ENCODE measurements around the gene RCAN1. TPM values are rescaled to one million over a fixed set of nuclear protein-coding genes. Genes with fewer than 3 reads are reported as not detected.
A peak's percentile ranks its signal among the peaks of the same experiment; 100 is the strongest.

RCAN1 gene
- total RNA-seq, 4 donors from 2014 or later = 32.1 to 58.6 (median 42.2) TPM

DNA sequence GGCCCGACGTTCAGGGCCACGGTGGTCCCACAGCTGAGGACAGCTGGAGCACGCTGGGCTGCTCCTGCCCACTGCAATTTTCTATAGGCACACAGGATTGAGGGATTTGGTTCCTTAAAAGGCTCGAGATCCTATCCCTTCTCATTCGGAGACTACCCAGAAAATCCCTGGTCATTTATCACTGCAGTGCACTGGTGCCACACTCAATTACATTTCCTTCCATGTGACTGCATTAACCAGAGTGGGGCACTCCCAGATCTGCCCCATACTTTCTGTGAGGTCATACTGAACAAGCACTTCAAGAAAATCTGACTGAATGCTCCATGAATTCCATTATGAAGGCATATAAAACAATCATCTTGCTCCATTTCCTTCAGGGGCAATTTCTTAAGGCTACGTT, 53.1 kb downstream of the RCAN1 start:
- no peak for TF ChIP-seq POLR2AphosphoS5 (IDR thresholded peaks at IDR 0.05)
- no peak for TF ChIP-seq EP300 (IDR thresholded peaks at IDR 0.05)
- TF ChIP-seq, protein P1, sequence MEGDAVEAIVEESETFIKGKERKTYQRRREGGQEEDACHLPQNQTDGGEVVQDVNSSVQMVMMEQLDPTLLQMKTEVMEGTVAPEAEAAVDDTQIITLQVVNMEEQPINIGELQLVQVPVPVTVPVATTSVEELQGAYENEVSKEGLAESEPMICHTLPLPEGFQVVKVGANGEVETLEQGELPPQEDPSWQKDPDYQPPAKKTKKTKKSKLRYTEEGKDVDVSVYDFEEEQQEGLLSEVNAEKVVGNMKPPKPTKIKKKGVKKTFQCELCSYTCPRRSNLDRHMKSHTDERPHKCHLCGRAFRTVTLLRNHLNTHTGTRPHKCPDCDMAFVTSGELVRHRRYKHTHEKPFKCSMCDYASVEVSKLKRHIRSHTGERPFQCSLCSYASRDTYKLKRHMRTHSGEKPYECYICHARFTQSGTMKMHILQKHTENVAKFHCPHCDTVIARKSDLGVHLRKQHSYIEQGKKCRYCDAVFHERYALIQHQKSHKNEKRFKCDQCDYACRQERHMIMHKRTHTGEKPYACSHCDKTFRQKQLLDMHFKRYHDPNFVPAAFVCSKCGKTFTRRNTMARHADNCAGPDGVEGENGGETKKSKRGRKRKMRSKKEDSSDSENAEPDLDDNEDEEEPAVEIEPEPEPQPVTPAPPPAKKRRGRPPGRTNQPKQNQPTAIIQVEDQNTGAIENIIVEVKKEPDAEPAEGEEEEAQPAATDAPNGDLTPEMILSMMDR (IDR thresholded peaks at IDR 0.05) = no peak
- TF ChIP-seq POLR2A (IDR thresholded peaks at IDR 0.05) = no peak
- no peak for ATAC-seq
- H3K4me3 ChIP-seq = no peak overlapping the region
- no peaks in the 10 kb centered on the region for H3K9me3 ChIP-seq
- H3K4me1 ChIP-seq = peaks cover 0 to 58% (median 0%) of the 10 kb centered on the region in 3 donors
- H3K36me3 ChIP-seq = no peaks in the 10 kb centered on the region
- H3K27ac ChIP-seq = no peak overlapping the region
- H3K27me3 ChIP-seq = no peaks in the 10 kb centered on the region
- WGBS, 2 donors (ENCODE audit: low coverage in 1 of 2) = 67 to 100% methylated on average over 3 to 5 of the region's 7 CpGs

DNA sequence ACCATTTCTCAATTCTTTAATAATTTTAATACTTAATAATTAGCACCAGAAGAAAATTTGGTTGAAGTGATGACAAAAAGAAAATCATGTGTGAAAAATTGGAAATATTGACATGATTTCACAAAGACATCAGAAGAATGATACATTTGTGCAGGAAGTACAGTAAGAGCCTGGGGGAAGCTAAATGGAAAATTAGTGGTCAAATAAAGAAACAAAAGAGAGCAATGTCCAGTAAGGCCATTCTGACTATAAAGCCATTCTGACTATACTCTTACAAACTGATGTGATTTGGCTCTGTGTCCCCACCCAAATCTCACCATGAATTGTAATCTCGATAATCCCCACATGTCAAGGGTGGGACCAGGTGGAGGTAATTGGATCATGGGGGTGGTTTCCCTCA, 54.3 kb downstream of the RCAN1 start:
- 40% methylated on average over 1 of the region's 1 CpG; no CpG with 5 or more reads in 1 of the 2 donors for WGBS, 2 donors (ENCODE audit: low coverage in 1 of 2)
- TF ChIP-seq EP300 (IDR thresholded peaks at IDR 0.05) (no peak), POLR2AphosphoS5 (IDR thresholded peaks at IDR 0.05) (no peak), POLR2A (IDR thresholded peaks at IDR 0.05) (no peak)
- TF ChIP-seq, protein P1 (IDR thresholded peaks at IDR 0.05) = no peak
- Histone ChIP-seq H3K27ac (no peak overlapping the region), H3K4me3 (no peak overlapping the region), H3K4me1 (peaks cover 0 to 51% (median 0%) of the 10 kb centered on the region in 3 donors), H3K9me3 (no peaks in the 10 kb centered on the region), H3K27me3 (no peaks in the 10 kb centered on the region), H3K36me3 (no peaks in the 10 kb centered on the region)
- no peak for ATAC-seq

DNA sequence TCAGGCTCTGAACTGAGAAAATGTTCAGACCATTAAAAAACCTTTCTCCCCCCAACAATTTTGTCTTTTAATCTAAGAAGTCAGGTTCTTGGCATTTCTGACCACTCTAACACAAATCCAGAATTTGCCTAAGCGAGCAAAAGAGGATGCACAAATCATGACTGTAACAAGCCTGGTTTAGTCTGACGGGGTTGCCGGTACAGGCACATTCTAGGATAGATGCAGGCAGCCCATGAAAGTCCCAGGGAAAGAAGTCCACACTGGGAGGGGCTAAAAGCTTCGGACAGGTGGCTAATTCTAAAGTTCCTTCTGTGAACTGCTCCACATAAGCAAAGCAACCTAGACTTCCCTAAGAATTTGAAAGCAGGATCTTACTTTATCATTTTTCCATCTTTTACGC, 54.9 kb downstream of the RCAN1 start:
- TF ChIP-seq EP300 (IDR thresholded peaks at IDR 0.05) = no peak
- TF ChIP-seq POLR2AphosphoS5 (IDR thresholded peaks at IDR 0.05) = no peak
- TF ChIP-seq, protein P1 (IDR thresholded peaks at IDR 0.05) = no peak
- no peak for TF ChIP-seq POLR2A (IDR thresholded peaks at IDR 0.05)
- peak overlapping the region in 2 of 4 donors; percentile 31 to 56 for H3K27ac ChIP-seq
- WGBS, 2 donors (ENCODE audit: low coverage in 1 of 2) = 74 to 97% methylated on average over 3 to 5 of the region's 5 CpGs

DNA sequence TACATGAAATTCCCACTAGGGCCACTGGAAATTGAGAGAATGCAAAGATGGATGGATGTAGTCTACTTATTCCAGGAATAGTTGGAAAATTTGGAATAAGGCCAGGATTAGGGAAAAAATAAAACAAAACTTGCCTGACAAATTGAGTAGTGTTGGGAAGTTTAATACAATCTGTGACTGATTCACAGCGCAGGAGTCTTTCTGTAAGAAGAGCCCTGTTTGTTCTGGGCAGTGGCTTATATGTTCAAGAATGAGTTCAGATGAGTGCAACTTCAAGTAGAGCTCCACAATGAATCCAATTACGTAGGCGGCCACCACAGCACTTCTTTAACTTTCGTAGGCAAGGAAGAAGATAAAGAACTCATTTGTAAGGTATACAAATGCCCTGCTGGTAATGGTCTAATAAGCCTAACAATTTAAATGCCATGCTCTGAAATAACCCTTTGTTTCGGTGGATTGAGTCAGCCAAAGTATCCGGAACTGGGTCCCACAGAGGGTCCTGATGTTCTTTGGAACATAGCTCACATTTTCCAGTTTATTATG, 55.8 kb downstream of the RCAN1 start:
- ATAC-seq = no peak
- Histone ChIP-seq H3K4me1 (peaks cover 0 to 36% (median 0%) of the 10 kb centered on the region in 3 donors), H3K27ac (peak overlapping the region in 3 of 4 donors; percentile 7 to 56 (median 31)), H3K4me3 (no peak overlapping the region), H3K36me3 (no peaks in the 10 kb centered on the region), H3K27me3 (no peaks in the 10 kb centered on the region), H3K9me3 (no peaks in the 10 kb centered on the region)
- WGBS, 2 donors (ENCODE audit: low coverage in 1 of 2) = 46 to 57% methylated on average over 4 to 6 of the region's 6 CpGs
- TF ChIP-seq POLR2AphosphoS5 (IDR thresholded peaks at IDR 0.05) = peak; percentile 62
- TF ChIP-seq, protein P1 (IDR thresholded peaks at IDR 0.05) = no peak
- TF ChIP-seq EP300 (IDR thresholded peaks at IDR 0.05) = no peak
- TF ChIP-seq POLR2A (IDR thresholded peaks at IDR 0.05) = no peak

More for the DNA sequence above, 54.9 kb downstream of the RCAN1 start:
- Histone ChIP-seq H3K27me3 (no peaks in the 10 kb centered on the region), H3K9me3 (no peaks in the 10 kb centered on the region), H3K4me3 (no peak overlapping the region), H3K4me1 (peaks cover 0 to 45% (median 0%) of the 10 kb centered on the region in 3 donors), H3K36me3 (no peaks in the 10 kb centered on the region)
- ATAC-seq = no peak

DNA sequence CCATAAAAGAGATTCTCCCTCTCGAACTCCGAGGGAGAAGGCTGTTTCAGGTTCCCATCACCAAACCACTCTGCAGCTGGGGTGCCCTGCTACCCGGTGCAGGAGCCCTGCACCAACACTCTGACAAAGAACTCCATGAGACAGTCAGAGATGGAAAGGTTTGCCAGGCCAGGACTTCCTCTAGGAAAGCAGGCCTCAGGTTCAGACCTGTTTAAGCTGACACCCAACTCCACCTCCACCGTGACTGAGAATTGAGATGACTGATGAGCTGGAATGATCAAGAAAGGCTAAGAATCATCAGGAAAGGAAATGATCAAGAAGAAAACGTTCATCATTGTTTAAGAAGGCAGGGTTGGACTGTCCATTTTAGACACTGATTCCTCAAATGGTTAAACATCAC, 56.7 kb downstream of the RCAN1 start:
- 90 to 92% methylated on average over 3 to 4 of the region's 5 CpGs for WGBS, 2 donors (ENCODE audit: low coverage in 1 of 2)
- TF ChIP-seq POLR2A (IDR thresholded peaks at IDR 0.05) (no peak), POLR2AphosphoS5 (IDR thresholded peaks at IDR 0.05) (no peak), EP300 (IDR thresholded peaks at IDR 0.05) (no peak)
- TF ChIP-seq, protein P1 (IDR thresholded peaks at IDR 0.05) = no peak
- no peak overlapping the region for H3K4me3 ChIP-seq
- H3K27me3 ChIP-seq = no peaks in the 10 kb centered on the region
- H3K27ac ChIP-seq = peak overlapping the region in 2 of 4 donors; percentile 3 to 56
- no peaks in the 10 kb centered on the region for H3K9me3 ChIP-seq
- no peak for ATAC-seq
- peaks cover under 1 to 41% (median 4%) of the 10 kb centered on the region in 3 donors for H3K4me1 ChIP-seq
- H3K36me3 ChIP-seq = no peaks in the 10 kb centered on the region
